ENCODE results near the gene SREBF1.

The SREBF1 gene

DNA sequence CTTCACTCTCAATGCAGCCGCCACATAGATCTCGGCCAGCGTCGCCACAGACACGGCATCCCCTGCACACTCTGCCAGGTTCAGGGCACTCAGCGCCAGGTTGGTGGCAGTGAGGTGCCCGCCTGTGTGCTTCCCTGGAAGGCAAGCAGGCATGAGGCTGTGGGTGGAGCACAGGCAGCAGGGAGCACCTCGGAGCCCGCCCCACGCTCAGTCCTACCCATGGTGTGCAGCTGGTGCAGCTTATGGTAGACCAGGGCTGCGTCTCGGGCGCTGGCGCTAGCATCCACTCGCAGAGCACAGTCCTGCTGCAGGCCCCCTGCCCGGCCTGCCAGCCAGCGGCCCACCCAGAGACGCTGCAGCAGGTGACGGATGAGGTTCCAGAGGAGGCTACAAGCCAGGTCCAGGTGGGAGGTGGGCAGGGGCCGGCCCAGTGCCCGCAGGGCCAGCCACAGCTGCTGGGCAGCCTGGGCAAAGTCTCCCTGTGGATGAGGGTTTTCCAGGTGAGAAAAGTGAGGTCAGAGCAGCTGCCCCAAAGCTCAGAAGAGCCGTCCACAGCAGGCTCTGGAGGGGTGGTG, 20.5 kb downstream of the SREBF1 start:
- no peak for TF ChIP-seq CTCF (IDR thresholded peaks at IDR 0.05; ENCODE audit: low read depth, low read length, missing control alignments)
- DNase-seq (ENCODE audit: extremely low read depth, low read depth) = no peak

GRCh38 chr17:17815436-17816200, 21.2 kb downstream of the SREBF1 start:
- H3K4me3 ChIP-seq (replicated peaks; ENCODE audit: low read depth, low read length) = no peak overlapping the region
- TF ChIP-seq CTCF (IDR thresholded peaks at IDR 0.05; ENCODE audit: low read depth, low read length, missing control alignments) = no peak
- DNase-seq (ENCODE audit: extremely low read depth, low read depth) = no peak

More for the DNA sequence above, 20.5 kb downstream of the SREBF1 start:
- H3K4me3 ChIP-seq (replicated peaks; ENCODE audit: low read depth, low read length) = no peak overlapping the region

DNA sequence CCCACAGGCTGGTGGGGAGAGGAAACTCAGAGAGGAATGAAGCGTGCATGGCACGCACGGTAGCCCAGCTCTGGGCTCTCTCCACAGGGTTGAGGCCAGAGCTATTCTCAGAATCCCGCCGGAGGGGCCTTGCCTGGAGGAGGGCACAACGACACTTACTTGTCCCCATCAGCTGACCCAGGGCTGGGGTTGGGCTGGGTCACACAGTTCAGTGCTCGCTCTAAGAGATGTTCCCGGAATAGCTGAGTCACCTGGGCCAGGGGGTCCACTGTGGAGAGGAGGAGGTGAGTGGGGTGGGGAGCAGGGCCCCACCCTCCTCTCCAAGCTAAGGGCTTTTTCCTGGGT, 21.8 kb downstream of the SREBF1 start:
- TF ChIP-seq CTCF (IDR thresholded peaks at IDR 0.05; ENCODE audit: low read depth, low read length, missing control alignments) = no peak
- H3K4me3 ChIP-seq (replicated peaks; ENCODE audit: low read depth, low read length) = no peak overlapping the region
- no peak for DNase-seq (ENCODE audit: extremely low read depth, low read depth)

DNA sequence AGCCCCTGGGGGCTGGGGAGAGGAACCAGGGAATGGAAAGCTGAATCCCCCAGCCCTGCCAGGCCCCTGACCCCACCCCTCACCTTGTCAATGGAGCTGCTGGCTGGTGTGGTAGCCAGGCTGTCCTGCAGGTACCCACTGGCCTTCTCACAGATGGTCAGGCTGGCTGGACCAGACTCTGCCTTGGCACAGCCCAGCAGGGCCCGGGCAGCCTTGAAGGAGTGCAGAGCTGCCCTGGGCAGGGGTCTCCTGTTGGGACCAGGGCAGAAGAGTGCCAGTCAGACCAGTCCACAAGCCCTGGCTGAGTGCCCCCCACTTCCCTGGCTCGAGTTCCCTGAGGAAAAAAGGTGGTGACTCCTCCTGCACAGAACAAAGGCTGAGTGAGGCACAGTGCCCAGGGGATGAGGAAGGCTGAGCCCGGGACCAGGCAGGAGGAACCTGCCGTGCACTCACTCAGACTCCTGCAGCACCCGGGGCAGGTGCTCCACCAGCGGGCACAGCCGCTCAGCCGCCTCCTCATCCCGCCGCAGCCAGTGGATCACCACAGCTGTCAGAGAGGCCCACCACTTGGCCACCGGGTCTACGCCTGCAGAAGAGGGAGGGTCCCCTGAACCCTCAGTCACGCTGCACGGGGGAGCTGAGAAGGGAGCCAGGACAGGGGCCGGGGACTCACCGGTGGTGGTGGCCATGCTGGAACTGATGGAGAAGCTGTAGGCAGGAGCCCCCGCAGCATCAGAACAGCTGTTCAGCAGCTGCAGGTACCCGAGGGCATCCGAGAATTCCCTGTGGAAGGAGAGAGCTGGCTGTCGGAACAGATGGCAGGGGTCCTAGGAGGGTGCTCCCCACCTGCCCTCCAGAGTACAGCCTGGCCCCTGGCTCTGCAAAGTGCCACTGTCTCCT, 22.4 kb downstream of the SREBF1 start:
- no peak for TF ChIP-seq CTCF (IDR thresholded peaks at IDR 0.05; ENCODE audit: low read depth, low read length, missing control alignments)
- no peak overlapping the region for H3K4me3 ChIP-seq (replicated peaks; ENCODE audit: low read depth, low read length)
- no peak for DNase-seq (ENCODE audit: extremely low read depth, low read depth)

GRCh38 chr17:17813725-17814095, 23.1 kb downstream of the SREBF1 start:
- DNase-seq (ENCODE audit: extremely low read depth, low read depth) = no peak
- H3K4me3 ChIP-seq (replicated peaks; ENCODE audit: low read depth, low read length) = no peak overlapping the region
- no peak for TF ChIP-seq CTCF (IDR thresholded peaks at IDR 0.05; ENCODE audit: low read depth, low read length, missing control alignments)

DNA sequence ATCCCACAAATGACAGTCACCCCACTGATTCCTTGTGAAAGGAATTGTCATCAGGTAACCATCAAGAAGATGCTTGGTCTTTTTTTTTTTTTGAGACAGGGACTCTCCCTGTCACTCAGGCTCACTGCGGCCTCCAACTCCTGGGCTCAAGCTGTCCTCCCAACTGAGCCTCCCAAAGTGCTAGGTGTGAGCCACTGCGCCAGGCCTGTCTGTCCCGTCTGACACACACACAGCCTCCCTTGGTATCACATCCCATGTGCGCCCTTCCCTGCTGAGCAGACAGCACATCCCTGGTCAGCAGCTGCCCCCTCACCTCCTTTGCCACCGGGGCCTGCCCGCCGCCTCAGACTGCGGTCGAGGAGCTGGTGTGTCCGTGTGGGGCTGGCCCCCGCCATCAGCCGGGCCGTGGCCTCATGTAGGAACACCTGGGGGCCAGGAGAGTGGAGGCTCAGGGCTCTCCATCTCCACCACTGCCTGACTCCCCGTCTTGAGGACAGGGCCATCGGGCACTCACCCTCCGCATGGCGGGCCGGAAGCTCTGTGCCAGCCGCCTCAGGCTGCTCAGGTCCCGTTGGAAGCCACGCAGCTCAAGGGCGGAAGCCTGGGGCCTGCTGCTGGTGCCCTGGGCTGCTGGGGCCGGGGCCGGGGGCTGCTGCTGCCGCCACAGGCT, 23.6 kb downstream of the SREBF1 start:
- no peak for TF ChIP-seq CTCF (IDR thresholded peaks at IDR 0.05; ENCODE audit: low read depth, low read length, missing control alignments)
- H3K4me3 ChIP-seq (replicated peaks; ENCODE audit: low read depth, low read length) = no peak overlapping the region
- DNase-seq (ENCODE audit: extremely low read depth, low read depth) = no peak

Data from HFF-Myc (cell line).